Measurements from ENCODE around the gene IRAK1.

- TF ChIP-seq CTCF (IDR thresholded peaks at IDR 0.05) = no peak
- TF ChIP-seq POLR2A (IDR thresholded peaks at IDR 0.05) = no peak
- no peak for TF ChIP-seq EP300 (IDR thresholded peaks at IDR 0.05)
- no peak for TF ChIP-seq POLR2AphosphoS5 (IDR thresholded peaks at IDR 0.05)
Observed at GRCh38 chrX:154027986-154028385, 8.3 kb upstream of the IRAK1 start.

Measured in gastroesophageal sphincter (tissue), 3 donors.